Heart left ventricle (tissue), 16 donors: ENCODE data around the gene UBXN7. TPM values are rescaled to one million over a fixed set of nuclear protein-coding genes. Genes with fewer than 3 reads are reported as not detected.

Experiments
- ATAC-seq, 4 donors: fragments of 200-7000 bp; cut with Tn5 transposase; one replicate each; pipeline ENCODE4 v1.9.1; 2020 to 2022; ENCODE audit warnings: moderate library complexity in 4 of 4, mild to moderate bottlenecking in 3 of 4, moderate number of reproducible peaks in 1 of 4
- DNase-seq, 5 donors: peaks; one replicate each; pipeline ENCODE4 v3.0.0-alpha.2; 2020
- H3K27ac ChIP-seq, 12 donors: fragments of 200-600 bp; sonication (generic) in 4 of 12; one replicate each; pipeline versions ENCODE4 v1.5.0 to v1.8.0; 2016 to 2022; ENCODE audit warnings: mild to moderate bottlenecking in 2 of 12
- H3K27me3 ChIP-seq, 9 donors: fragments of 200-600 bp; sonication (generic) in 2 of 9; one replicate each; pipeline versions ENCODE4 v1.5.1 to v1.8.0; 2016 to 2022; ENCODE audit warnings: mild to moderate bottlenecking in 3 of 9
- H3K36me3 ChIP-seq, 9 donors: fragments of 200-600 bp; sonication (generic) in 2 of 9; one replicate each; pipeline versions ENCODE4 v1.5.0 to v1.8.0; 2018 to 2022; ENCODE audit warnings: mild to moderate bottlenecking in 2 of 9
- H3K4me1 ChIP-seq, 12 donors: fragments of 200-600 bp; sonication (generic) in 4 of 12; one replicate each; pipeline versions ENCODE4 v1.5.0 to v1.8.0; 2016 to 2022; ENCODE audit warnings: mild to moderate bottlenecking in 3 of 12
- H3K4me3 ChIP-seq, 12 donors: fragments of 200-600 bp; sonication (generic) in 4 of 12; one replicate each; pipeline versions ENCODE4 v1.5.0 to v1.8.0; 2017 to 2022; ENCODE audit warnings: mild to moderate bottlenecking in 9 of 12, moderate library complexity in 4 of 12
- H3K9me3 ChIP-seq, 12 donors: fragments of 200-600 bp; sonication (generic) in 4 of 12; one replicate each; pipeline versions ENCODE4 v1.5.0 to v1.8.0; 2016 to 2022; ENCODE audit warnings: mild to moderate bottlenecking in 1 of 12
- POLR2A ChIP-seq, 2 donors: fragments of 450-650 bp; IDR thresholded peaks; one replicate each; pipeline ENCODE4 v1.6.1; 2017; ENCODE audit warnings: antibody characterized with exemption in 2 of 2, mild to moderate bottlenecking in 2 of 2, moderate library complexity in 2 of 2
- WGBS, 4 donors: extraction: QIAGEN DNeasy Blood & Tissue Kit in 2 of 4; methylation state at CpG; one replicate each; pipeline versions ENCODE4 v1.1.5 to v1.1.7; 2013 to 2018; 5-methylcytosine and 5-hydroxymethylcytosine counted together
- intact Hi-C, 10 donors: fragments of 100-400 bp; cut with DNase I; formaldehyde crosslinking; loops; one replicate each; pipeline versions ENCODE4 v1.11.1 to v1.14.2; 2022
- polyA plus RNA-seq, 2 donors: library from polyadenylated mRNA; stranded (reverse); fragments of 200-250 nt; gene quantifications; one replicate each; pipeline ENCODE4 v1.2.3, GENCODE V29; 2013
- total RNA-seq, 9 donors: library from RNA; depleted of rRNA in 2 of 9; stranded (reverse); fragments of >200 nt in 2 of 9; fragmentation: NEBNext Ultra II Directional in 3 of 9; extraction: Animal tissue kit (Norgen Biotek cat#: 25700) in 3 of 9; gene quantifications; one replicate each; pipeline versions ENCODE4 v1.1.0 to v1.2.4, GENCODE V29; 2016 to 2023
- TF ChIP-seq, protein P1 (sequence below), 12 donors: fragments of 200-600 bp; sonication (generic) in 4 of 12; IDR thresholded peaks; one replicate each; pipeline versions ENCODE4 v1.5.0 to v1.8.0; 2018 to 2022; ENCODE audit warnings: antibody characterized with exemption in 12 of 12, mild to moderate bottlenecking in 5 of 12
- donor health status: ischemic (EF 13 %, LVEDD 7.1; RV severe dilation, severe dysfunction).
- donor health status: healthy with polysubstance abuse.
- donor health status: DM: no; HTN: yes; CAD: no.
- donor health status: DM: no; HTN: no; CAD: no.
- donor health status: ischemic (EF 25% LVEDD 6.9; RV normal size, moderate dysfunction).
- donor health status: ischemic (EF 25% LVEDD 5.7; RV mildly dilated, moderate dysfunction).
- donor health status: healthy.
- donor health status: DM: yes; HTN: yes; CAD: no.
- donor health status: ischemic (EF 35%, LVEDD 5.7; RV mildly dilated, moderate dysfunction).
- donor health status: nonischemic (EF 11% LVEDD 7.7; RV severe dilation, severe dysfunction).
- donor health status: DM: yes; HTN: yes; CAD: no.
- donor health status: PGD.
- donor health status: ischemic (EF 29% LVEDD 5.4; RV normal size, mild dysfunction).
- donor health status: nonischemic (EF 23%, LVEDD 6.1; RV moderate dilation, normal function).

The UBXN7 gene
- total and polyA plus RNA-seq, 11 donors = 6.9 to 50.2 (median 25.8) TPM

- Histone ChIP-seq H3K36me3 (no peaks in the 10 kb centered on the region), H3K4me3 (no peak overlapping the region), H3K4me1 (peaks cover 0 to 50% (median 12%) of the 10 kb centered on the region in 12 donors), H3K27me3 (no peaks in the 10 kb centered on the region), H3K9me3 (peaks cover 0 to 2% (median 0%) of the 10 kb centered on the region in 12 donors), H3K27ac (no peak overlapping the region)
- 75 to 89% (median 86%) methylated on average over 3 of the region's 3 CpGs for WGBS, 4 donors
- ATAC-seq = no peak
- no peak for DNase-seq
- intact Hi-C loops = no loop called here
- no peak for TF ChIP-seq POLR2A (IDR thresholded peaks at IDR 0.05)
- TF ChIP-seq, protein P1, sequence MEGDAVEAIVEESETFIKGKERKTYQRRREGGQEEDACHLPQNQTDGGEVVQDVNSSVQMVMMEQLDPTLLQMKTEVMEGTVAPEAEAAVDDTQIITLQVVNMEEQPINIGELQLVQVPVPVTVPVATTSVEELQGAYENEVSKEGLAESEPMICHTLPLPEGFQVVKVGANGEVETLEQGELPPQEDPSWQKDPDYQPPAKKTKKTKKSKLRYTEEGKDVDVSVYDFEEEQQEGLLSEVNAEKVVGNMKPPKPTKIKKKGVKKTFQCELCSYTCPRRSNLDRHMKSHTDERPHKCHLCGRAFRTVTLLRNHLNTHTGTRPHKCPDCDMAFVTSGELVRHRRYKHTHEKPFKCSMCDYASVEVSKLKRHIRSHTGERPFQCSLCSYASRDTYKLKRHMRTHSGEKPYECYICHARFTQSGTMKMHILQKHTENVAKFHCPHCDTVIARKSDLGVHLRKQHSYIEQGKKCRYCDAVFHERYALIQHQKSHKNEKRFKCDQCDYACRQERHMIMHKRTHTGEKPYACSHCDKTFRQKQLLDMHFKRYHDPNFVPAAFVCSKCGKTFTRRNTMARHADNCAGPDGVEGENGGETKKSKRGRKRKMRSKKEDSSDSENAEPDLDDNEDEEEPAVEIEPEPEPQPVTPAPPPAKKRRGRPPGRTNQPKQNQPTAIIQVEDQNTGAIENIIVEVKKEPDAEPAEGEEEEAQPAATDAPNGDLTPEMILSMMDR (IDR thresholded peaks at IDR 0.05) = no peak
Measured at GRCh38 chr3:196414469-196414868, 17.8 kb downstream of the UBXN7 start.

DNA sequence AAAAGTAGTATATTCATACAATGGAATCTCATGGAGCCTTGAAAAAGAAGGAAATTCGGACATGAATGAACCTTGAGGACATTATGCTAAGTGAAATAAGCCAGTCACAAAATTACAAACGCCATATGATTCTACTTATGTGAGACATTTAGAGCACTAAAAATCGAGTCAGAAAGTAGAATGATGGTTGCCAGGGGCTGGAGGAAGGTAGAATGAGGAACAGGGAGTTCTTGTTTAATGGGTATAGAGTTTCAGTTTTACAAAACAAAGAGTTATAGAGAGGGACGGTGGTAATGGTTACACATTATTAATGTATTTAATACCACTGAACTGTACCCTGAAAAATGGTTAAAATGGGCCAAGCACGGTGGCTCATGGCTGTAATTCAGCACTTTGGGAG lies 19.5 kb downstream of the UBXN7 start:
- Histone ChIP-seq H3K36me3 (no peaks in the 10 kb centered on the region), H3K4me3 (no peak overlapping the region), H3K9me3 (peaks cover 0 to 19% (median 4%) of the 10 kb centered on the region in 12 donors), H3K27ac (no peak overlapping the region), H3K4me1 (peaks cover 0 to 32% (median 0%) of the 10 kb centered on the region in 12 donors), H3K27me3 (no peaks in the 10 kb centered on the region)
- ATAC-seq (no peak), DNase-seq (no peak)
- no peak for TF ChIP-seq POLR2A (IDR thresholded peaks at IDR 0.05)
- TF ChIP-seq, protein P1 (IDR thresholded peaks at IDR 0.05) = no peak
- intact Hi-C loops = no loop called here
- 89 to 94% (median 92%) methylated on average over 5 of the region's 5 CpGs for WGBS, 4 donors

DNA sequence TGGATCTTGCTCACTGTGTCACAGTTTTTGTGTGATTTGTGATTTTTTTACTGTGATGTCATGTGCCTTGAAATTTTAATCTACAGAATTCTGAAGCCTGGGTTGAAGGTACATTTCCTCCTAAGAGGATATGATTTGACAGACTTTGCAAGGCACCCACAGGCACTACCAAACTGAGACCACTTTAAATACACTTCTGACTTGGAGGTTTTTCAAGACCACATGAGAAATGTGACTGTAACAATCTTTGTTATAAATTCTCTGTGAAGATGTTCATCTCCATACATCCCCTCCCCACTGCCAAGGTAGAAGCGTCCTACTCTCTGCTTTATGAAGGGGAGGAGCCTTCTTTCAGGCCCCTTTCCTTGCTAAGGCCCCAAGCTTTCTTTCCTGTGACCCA lies 22.8 kb downstream of the UBXN7 start:
- no peak overlapping the region for H3K27ac ChIP-seq
- no peak for DNase-seq
- WGBS, 4 donors = 84 to 97% (median 96%) methylated on average over 1 of the region's 1 CpG
- intact Hi-C loops = no loop called here
- H3K4me1 ChIP-seq = peaks cover 0 to 22% (median 5%) of the 10 kb centered on the region in 12 donors
- H3K4me3 ChIP-seq = no peak overlapping the region
- TF ChIP-seq, protein P1 (IDR thresholded peaks at IDR 0.05) = no peak
- no peak for TF ChIP-seq POLR2A (IDR thresholded peaks at IDR 0.05)
- H3K36me3 ChIP-seq = peaks cover 0 to 30% (median 26%) of the 10 kb centered on the region in 9 donors
- H3K9me3 ChIP-seq = peaks cover 0 to 19% (median 4%) of the 10 kb centered on the region in 12 donors
- no peaks in the 10 kb centered on the region for H3K27me3 ChIP-seq
- no peak for ATAC-seq

- Histone ChIP-seq H3K4me3 (no peak overlapping the region), H3K4me1 (peaks cover 0 to 18% (median 4%) of the 10 kb centered on the region in 12 donors), H3K27ac (no peak overlapping the region), H3K36me3 (peaks cover 0 to 36% (median 29%) of the 10 kb centered on the region in 9 donors), H3K9me3 (peaks cover 0 to 19% (median 4%) of the 10 kb centered on the region in 12 donors), H3K27me3 (no peaks in the 10 kb centered on the region)
- ATAC-seq (no peak), DNase-seq (no peak)
- intact Hi-C loops = no loop called here
- TF ChIP-seq, protein P1 (IDR thresholded peaks at IDR 0.05) = no peak
- TF ChIP-seq POLR2A (IDR thresholded peaks at IDR 0.05) = no peak
- 97 to 99% (median 98%) methylated on average over 4 of the region's 4 CpGs for WGBS, 4 donors
Measured at GRCh38 chr3:196408565-196409300, 23.5 kb downstream of the UBXN7 start.
